CD8-positive, alpha-beta memory T cell (primary cell): Measurements from ENCODE around the gene NAV3. TPM values are rescaled to one million over a fixed set of nuclear protein-coding genes. Genes with fewer than 3 reads are reported as not detected.

ENCODE experiments used
- CTCF ChIA-PET: fragments of 350-600 bp; sonication (Branson Sonifier 250); formaldehyde crosslinking; loops from one replicate; lab custom pipeline; 2021; ENCODE audit warnings: antibody characterized with exemption; lab: Charles Lee
- POLR2A ChIA-PET: fragments of 350-600 bp; sonication (Branson Sonifier 250); formaldehyde crosslinking; loops from one replicate; lab custom pipeline; 2021; ENCODE audit warnings: antibody characterized with exemption; lab: Charles Lee
- DNase-seq, 5 donors: peaks; one replicate each; pipeline versions ENCODE4 v3.0.0 to v3.0.0-alpha.2; 2020 to 2022; ENCODE audit warnings: mixed read lengths in 1 of 5
- H3K27ac ChIP-seq: one replicate; pipeline ENCODE4 v1.7.0; 2013; ENCODE audit warnings: low read depth, mild to moderate bottlenecking, low read length, moderate library complexity
- H3K27me3 ChIP-seq: 2 replicates; pipeline ENCODE4 v1.7.0; 2013; ENCODE audit warnings: low read length, mild to moderate bottlenecking; ENCODE audit not compliant: insufficient read depth, poor library complexity, severe bottlenecking
- H3K36me3 ChIP-seq: 2 replicates; pipeline ENCODE4 v1.7.0; 2013; ENCODE audit warnings: mild to moderate bottlenecking, low read length, moderate library complexity; ENCODE audit not compliant: insufficient read depth
- H3K4me1 ChIP-seq: 2 replicates; pipeline ENCODE4 v1.7.0; 2013; ENCODE audit warnings: mild to moderate bottlenecking, low read length, moderate library complexity; ENCODE audit not compliant: insufficient read depth
- H3K4me3 ChIP-seq: 2 replicates; pipeline ENCODE4 v1.7.0; 2013; ENCODE audit warnings: mild to moderate bottlenecking, low read length
- H3K9me3 ChIP-seq: 2 replicates; pipeline ENCODE4 v1.7.0; 2013; ENCODE audit warnings: mild to moderate bottlenecking, low read length
- H3K27ac Mint-ChIP-seq, 8 donors: one replicate each; pipeline ENCODE4 v1.8.0; 2020 to 2021; ENCODE audit warnings: mixed read lengths in 8 of 8, mild to moderate bottlenecking in 6 of 8, inconsistent platforms in 3 of 8, moderate library complexity in 3 of 8
- H3K27me3 Mint-ChIP-seq, 2 donors: one replicate each; pipeline ENCODE4 v1.8.0; 2020 to 2021; ENCODE audit warnings: mixed read lengths in 2 of 2, mild to moderate bottlenecking in 1 of 2, moderate library complexity in 1 of 2
- H3K36me3 Mint-ChIP-seq, 3 donors: one replicate each; pipeline ENCODE4 v1.8.0; 2020 to 2021; ENCODE audit warnings: mixed read lengths in 3 of 3, inconsistent platforms in 1 of 3, mild to moderate bottlenecking in 1 of 3
- H3K4me1 Mint-ChIP-seq, 3 donors: one replicate each; pipeline ENCODE4 v1.8.0; 2020 to 2021; ENCODE audit warnings: mixed read lengths in 3 of 3, inconsistent platforms in 1 of 3, mild to moderate bottlenecking in 1 of 3
- H3K4me3 Mint-ChIP-seq, 7 donors: one replicate each; pipeline ENCODE4 v1.8.0; 2020 to 2021; ENCODE audit warnings: mixed read lengths in 7 of 7, mild to moderate bottlenecking in 6 of 7, moderate library complexity in 4 of 7, inconsistent platforms in 2 of 7
- H3K9me3 Mint-ChIP-seq, 5 donors: one replicate each; pipeline ENCODE4 v1.8.0; 2020 to 2022; ENCODE audit warnings: mixed read lengths in 5 of 5, mild to moderate bottlenecking in 3 of 5, moderate library complexity in 2 of 5, inconsistent platforms in 1 of 5
- polyA plus RNA-seq: library from polyadenylated mRNA; unstranded; fragments of 300-500 nt; fragmentation: Illumina TruSeq; gene quantifications from one replicate; pipeline ENCODE4 v1.2.3, GENCODE V29; 2021
- total RNA-seq, 2 experiments: library from RNA; stranded (reverse); gene quantifications; one replicate each; pipeline ENCODE4 v1.2.3, GENCODE V29; 2021

The NAV3 gene
- total and polyA plus RNA-seq, 3 experiments from 2014 or later, result not detected

- H3K36me3 ChIP-seq, result no peaks in the 10 kb centered on the region
- ChIA-PET POLR2A (no interaction called here), CTCF (no interaction called here)
- Mint-ChIP-seq H3K4me3 (no peak overlapping the region), H3K27ac (no peak overlapping the region), H3K36me3 (no peaks in the 10 kb centered on the region), H3K9me3 (no peaks in the 10 kb centered on the region), H3K4me1 (no peaks in the 10 kb centered on the region), H3K27me3 (no peaks in the 10 kb centered on the region)
- no peak overlapping the region for H3K27ac ChIP-seq
- H3K4me1 ChIP-seq, result no peaks in the 10 kb centered on the region
- no peak for DNase-seq
- no peaks in the 10 kb centered on the region for H3K27me3 ChIP-seq
- H3K4me3 ChIP-seq, result no peak overlapping the region
- no peaks in the 10 kb centered on the region for H3K9me3 ChIP-seq
Observed at GRCh38 chr12:77998236-77998786, 167.6 kb downstream of the NAV3 start.

GRCh38 chr12:77999074-77999715 lies 168.5 kb downstream of the NAV3 start:
- H3K27me3 ChIP-seq, result no peaks in the 10 kb centered on the region
- ChIA-PET CTCF (no interaction called here), POLR2A (no interaction called here)
- Mint-ChIP-seq H3K27me3 (no peaks in the 10 kb centered on the region), H3K4me1 (no peaks in the 10 kb centered on the region), H3K4me3 (no peak overlapping the region), H3K27ac (no peak overlapping the region), H3K36me3 (no peaks in the 10 kb centered on the region), H3K9me3 (peaks cover 0 to 1% (median 0%) of the 10 kb centered on the region in 5 donors)
- no peaks in the 10 kb centered on the region for H3K4me1 ChIP-seq
- DNase-seq, result no peak
- H3K27ac ChIP-seq, result no peak overlapping the region
- no peaks in the 10 kb centered on the region for H3K9me3 ChIP-seq
- H3K4me3 ChIP-seq, result no peak overlapping the region
- no peaks in the 10 kb centered on the region for H3K36me3 ChIP-seq

GRCh38 chr12:78002878-78003277 lies 172.2 kb downstream of the NAV3 start:
- no peaks in the 10 kb centered on the region for H3K36me3 ChIP-seq
- no peak overlapping the region for H3K4me3 ChIP-seq
- Mint-ChIP-seq H3K27me3 (no peaks in the 10 kb centered on the region), H3K9me3 (peaks cover 0 to 7% (median 2%) of the 10 kb centered on the region in 5 donors), H3K4me3 (no peak overlapping the region), H3K27ac (no peak overlapping the region), H3K4me1 (no peaks in the 10 kb centered on the region), H3K36me3 (no peaks in the 10 kb centered on the region)
- POLR2A ChIA-PET, result no interaction called here
- no peaks in the 10 kb centered on the region for H3K27me3 ChIP-seq
- no peaks in the 10 kb centered on the region for H3K4me1 ChIP-seq
- no peak for DNase-seq
- no peak overlapping the region for H3K27ac ChIP-seq
- CTCF ChIA-PET, result no interaction called here
- no peaks in the 10 kb centered on the region for H3K9me3 ChIP-seq

DNA sequence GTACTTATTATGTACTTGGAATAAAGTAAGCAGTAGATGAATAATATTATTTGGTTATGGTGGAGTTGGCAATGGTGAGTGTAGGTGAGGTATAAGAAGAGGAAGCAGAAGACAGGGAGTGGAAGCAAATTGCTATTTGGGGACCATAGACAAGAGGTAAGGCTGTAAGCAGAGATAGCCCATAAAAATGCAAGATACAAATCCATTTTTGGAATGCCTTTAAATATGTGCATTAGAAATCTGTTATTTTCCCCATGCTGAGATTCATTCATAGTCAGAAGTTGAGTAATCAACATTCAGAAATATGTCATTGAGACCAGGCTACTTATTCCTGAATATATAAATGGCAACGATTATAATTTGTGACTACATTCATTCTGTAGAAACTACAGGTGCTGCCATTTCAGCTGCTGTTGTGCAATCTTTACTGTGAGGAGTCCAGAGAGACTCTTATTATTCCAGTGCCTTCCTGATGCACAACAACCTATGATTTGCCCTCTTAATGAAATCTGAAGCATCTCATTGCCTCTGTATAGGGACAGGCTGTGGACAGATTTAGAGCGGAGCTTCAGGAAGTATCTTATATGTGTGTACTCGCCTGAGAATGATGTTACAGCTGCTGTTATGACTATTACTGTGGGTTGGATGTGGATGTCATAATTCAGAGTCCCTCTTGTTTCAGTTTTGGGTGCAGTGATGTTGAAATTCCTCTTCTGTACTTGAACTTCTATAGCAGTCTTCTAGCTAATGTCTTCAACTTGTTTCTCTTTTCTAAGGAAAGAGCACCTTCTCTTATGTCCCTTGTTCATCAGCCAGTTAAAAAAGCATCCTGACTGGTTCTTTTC lies 173.8 kb downstream of the NAV3 start:
- Mint-ChIP-seq H3K9me3 (peaks cover under 1 to 7% (median 4%) of the 10 kb centered on the region in 5 donors), H3K27ac (no peak overlapping the region), H3K4me3 (no peak overlapping the region), H3K27me3 (no peaks in the 10 kb centered on the region), H3K36me3 (no peaks in the 10 kb centered on the region), H3K4me1 (no peaks in the 10 kb centered on the region)
- Histone ChIP-seq H3K4me1 (no peaks in the 10 kb centered on the region), H3K27me3 (no peaks in the 10 kb centered on the region), H3K36me3 (no peaks in the 10 kb centered on the region), H3K9me3 (no peaks in the 10 kb centered on the region), H3K27ac (no peak overlapping the region), H3K4me3 (no peak overlapping the region)
- ChIA-PET CTCF (no interaction called here), POLR2A (no interaction called here)
- DNase-seq, result no peak

GRCh38 chr12:78005094-78005492 lies 174.4 kb downstream of the NAV3 start:
- Histone ChIP-seq H3K36me3 (no peaks in the 10 kb centered on the region), H3K4me3 (no peak overlapping the region), H3K27me3 (no peaks in the 10 kb centered on the region), H3K27ac (no peak overlapping the region), H3K9me3 (no peaks in the 10 kb centered on the region), H3K4me1 (no peaks in the 10 kb centered on the region)
- H3K9me3 Mint-ChIP-seq, result peaks cover 2 to 7% (median 4%) of the 10 kb centered on the region in 5 donors
- DNase-seq, result no peak
- no peaks in the 10 kb centered on the region for H3K27me3 Mint-ChIP-seq
- no peak overlapping the region for H3K27ac Mint-ChIP-seq
- H3K4me1 Mint-ChIP-seq, result no peaks in the 10 kb centered on the region
- no peak overlapping the region for H3K4me3 Mint-ChIP-seq
- no peaks in the 10 kb centered on the region for H3K36me3 Mint-ChIP-seq
- POLR2A ChIA-PET, result no interaction called here
- CTCF ChIA-PET, result no interaction called here

GRCh38 chr12:78007173-78007572 lies 176.5 kb downstream of the NAV3 start:
- H3K27me3 Mint-ChIP-seq, result no peaks in the 10 kb centered on the region
- POLR2A ChIA-PET, result no interaction called here
- H3K27ac ChIP-seq, result no peak overlapping the region
- H3K9me3 Mint-ChIP-seq, result peaks cover 2 to 7% (median 4%) of the 10 kb centered on the region in 5 donors
- H3K4me1 Mint-ChIP-seq, result no peaks in the 10 kb centered on the region
- no peak overlapping the region for H3K4me3 Mint-ChIP-seq
- no peak overlapping the region for H3K4me3 ChIP-seq
- no peak overlapping the region for H3K27ac Mint-ChIP-seq
- no peaks in the 10 kb centered on the region for H3K27me3 ChIP-seq
- H3K36me3 ChIP-seq, result no peaks in the 10 kb centered on the region
- DNase-seq, result no peak
- H3K9me3 ChIP-seq, result no peaks in the 10 kb centered on the region
- CTCF ChIA-PET, result no interaction called here
- H3K4me1 ChIP-seq, result no peaks in the 10 kb centered on the region
- no peaks in the 10 kb centered on the region for H3K36me3 Mint-ChIP-seq

- Histone ChIP-seq H3K4me3 (no peak overlapping the region), H3K4me1 (no peaks in the 10 kb centered on the region), H3K9me3 (no peaks in the 10 kb centered on the region), H3K27ac (no peak overlapping the region), H3K27me3 (no peaks in the 10 kb centered on the region), H3K36me3 (no peaks in the 10 kb centered on the region)
- Mint-ChIP-seq H3K9me3 (peaks cover 2 to 12% (median 9%) of the 10 kb centered on the region in 5 donors), H3K27ac (no peak overlapping the region), H3K4me3 (no peak overlapping the region), H3K4me1 (no peaks in the 10 kb centered on the region), H3K27me3 (no peaks in the 10 kb centered on the region), H3K36me3 (no peaks in the 10 kb centered on the region)
- no peak for DNase-seq
- ChIA-PET CTCF (no interaction called here), POLR2A (no interaction called here)
Observed at GRCh38 chr12:78009031-78009430, 178.3 kb downstream of the NAV3 start.

DNA sequence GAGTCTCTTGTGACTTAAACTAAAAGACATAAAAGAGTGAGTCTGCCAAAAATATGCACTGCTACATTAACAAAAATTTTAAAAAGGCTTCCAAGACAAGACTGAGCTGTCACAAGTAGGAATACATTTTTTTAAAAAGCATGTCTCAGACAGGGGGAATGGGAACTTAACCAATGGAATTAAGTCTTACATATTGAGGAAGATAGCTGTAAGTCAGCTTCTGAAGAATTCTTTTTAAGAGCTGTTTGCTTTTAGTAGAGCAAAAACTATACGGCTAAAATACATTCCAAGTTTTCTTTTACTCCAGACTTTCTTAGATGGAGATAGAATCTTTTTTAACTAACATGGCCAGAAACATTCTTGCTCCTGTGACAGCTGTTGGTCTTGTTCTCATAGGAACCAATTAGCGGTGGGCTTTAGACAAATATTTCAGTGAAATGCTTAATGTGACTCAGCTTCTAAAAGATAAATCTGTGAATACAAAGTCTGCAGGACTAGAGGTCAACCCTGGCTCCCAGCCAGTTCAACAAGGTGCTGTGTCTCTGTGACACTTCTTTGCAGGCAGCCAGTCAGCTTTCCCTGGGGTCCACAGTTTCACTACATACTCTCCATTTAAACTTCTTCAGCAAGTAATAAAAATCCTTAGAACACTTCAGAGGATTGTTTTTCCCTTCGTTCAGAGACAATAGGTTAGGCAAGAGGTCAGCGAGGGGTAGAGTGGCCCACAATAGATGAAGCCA lies 187.6 kb downstream of the NAV3 start:
- Mint-ChIP-seq H3K4me1 (no peaks in the 10 kb centered on the region), H3K4me3 (no peak overlapping the region), H3K27ac (no peak overlapping the region), H3K9me3 (peaks cover 1 to 9% (median 6%) of the 10 kb centered on the region in 5 donors), H3K36me3 (no peaks in the 10 kb centered on the region), H3K27me3 (no peaks in the 10 kb centered on the region)
- H3K36me3 ChIP-seq, result no peaks in the 10 kb centered on the region
- H3K4me1 ChIP-seq, result no peaks in the 10 kb centered on the region
- no peaks in the 10 kb centered on the region for H3K9me3 ChIP-seq
- no peak overlapping the region for H3K4me3 ChIP-seq
- H3K27ac ChIP-seq, result no peak overlapping the region
- ChIA-PET CTCF (no interaction called here), POLR2A (no interaction called here)
- no peaks in the 10 kb centered on the region for H3K27me3 ChIP-seq
- no peak for DNase-seq
